HG03521 (cell line): ENCODE results near the gene PPCDC.
A peak's percentile ranks its signal among the peaks of the same experiment; 100 is the strongest.

ENCODE experiments used
- ATAC-seq: cut with Tn5 transposase; IDR thresholded peaks from one replicate; pipeline ENCODE4 v1.9.1; 2021; ENCODE audit warnings: mild to moderate bottlenecking, moderate library complexity; ENCODE audit not compliant: unreplicated experiment

PPCDC gene

DNA sequence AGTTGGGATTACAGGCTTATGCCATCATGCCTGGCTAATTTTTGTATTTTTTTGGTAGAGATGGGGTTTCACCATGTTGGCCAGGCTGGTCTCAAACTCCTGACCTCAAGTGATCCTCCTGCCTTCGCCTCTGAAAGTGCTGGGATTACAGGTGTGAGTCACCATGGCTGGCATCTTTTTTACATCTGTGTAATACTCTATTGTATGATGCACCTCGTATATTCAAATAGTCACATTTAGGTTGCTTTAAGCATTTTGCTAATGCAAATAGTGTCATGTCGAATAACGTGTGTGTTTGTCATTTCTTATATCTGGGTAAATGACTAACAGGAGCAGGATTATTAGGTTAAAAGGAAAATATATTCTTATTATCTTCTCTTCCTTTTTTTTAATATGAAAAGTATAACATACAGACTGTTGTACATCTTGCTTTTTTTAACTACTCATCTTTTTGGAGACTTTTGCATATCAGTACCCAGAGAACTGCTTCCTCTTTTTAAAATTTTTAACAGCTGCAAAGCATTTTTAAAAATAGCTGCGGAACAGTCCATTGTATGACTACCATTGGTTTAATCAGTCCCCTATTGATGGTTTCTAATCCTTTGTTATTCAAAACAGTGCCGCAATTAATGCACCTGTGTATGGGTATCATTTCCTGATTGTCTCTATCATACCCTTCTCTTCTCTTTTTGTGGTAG, 14.6 kb upstream of the PPCDC start:
- peak; percentile 73 for ATAC-seq

DNA sequence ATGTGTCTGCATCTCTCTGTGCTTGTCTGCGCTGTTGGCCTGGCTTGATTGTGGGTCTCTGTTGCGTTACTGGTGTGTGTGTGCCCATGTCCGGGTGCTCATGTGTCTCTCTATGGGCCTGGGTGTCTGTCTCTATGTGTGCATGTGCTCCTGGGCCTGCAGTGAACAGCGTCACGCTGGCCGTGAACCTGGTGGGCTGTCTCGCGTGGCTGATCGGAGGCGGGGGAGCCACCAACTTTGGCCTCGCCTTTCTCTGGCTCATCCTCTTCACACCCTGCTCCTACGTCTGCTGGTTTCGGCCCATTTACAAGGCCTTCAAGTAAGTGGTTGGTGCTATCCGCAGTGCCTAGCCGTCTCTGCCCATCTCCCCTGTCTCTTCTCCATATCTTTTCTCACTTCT, 7.0 kb upstream of the PPCDC start:
- ATAC-seq = no peak

DNA sequence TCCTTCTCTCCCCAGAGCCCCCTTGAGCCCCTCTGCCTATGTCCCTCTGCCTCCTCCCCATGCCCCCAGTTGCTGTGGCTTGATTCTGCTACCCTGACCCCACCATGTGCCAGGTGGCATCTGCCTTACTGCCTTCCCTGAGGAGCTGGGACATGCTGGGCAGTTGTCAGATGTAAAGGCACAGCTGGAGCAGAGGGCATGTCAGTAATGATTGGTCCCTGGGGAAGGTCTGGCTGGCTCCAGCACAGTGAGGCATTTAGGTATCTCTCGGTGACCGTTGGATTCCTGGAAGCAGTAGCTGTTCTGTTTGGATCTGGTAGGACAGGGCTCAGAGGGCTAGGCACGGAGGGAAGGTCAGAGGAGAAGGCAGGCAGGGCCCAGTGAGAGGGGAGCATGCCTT, 3.5 kb upstream of the PPCDC start:
- no peak for ATAC-seq

DNA sequence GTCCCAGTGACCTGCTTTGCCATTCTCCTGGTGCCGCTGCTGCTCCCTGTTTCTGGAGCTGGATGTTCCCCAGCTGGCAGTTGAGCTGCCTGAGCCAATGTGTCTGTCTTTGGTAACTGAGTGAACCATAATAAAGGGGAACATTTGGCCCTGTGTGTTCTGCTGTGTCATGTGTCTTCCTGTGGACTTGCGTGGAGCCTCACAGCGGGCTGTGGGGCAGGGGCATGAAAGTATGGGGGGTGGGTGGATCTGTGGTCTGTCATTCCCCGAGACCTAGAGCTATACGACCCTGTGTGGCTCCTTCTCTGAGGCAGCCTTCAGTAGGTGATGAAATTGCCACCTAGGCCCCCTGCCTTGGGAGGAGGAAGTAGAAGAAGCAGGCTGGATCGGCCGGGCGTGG, 2.0 kb upstream of the PPCDC start:
- ATAC-seq = no peak

- no peak for ATAC-seq
These were observed 608 bp upstream of the PPCDC start for GRCh38 chr15:75022783-75023180.

DNA sequence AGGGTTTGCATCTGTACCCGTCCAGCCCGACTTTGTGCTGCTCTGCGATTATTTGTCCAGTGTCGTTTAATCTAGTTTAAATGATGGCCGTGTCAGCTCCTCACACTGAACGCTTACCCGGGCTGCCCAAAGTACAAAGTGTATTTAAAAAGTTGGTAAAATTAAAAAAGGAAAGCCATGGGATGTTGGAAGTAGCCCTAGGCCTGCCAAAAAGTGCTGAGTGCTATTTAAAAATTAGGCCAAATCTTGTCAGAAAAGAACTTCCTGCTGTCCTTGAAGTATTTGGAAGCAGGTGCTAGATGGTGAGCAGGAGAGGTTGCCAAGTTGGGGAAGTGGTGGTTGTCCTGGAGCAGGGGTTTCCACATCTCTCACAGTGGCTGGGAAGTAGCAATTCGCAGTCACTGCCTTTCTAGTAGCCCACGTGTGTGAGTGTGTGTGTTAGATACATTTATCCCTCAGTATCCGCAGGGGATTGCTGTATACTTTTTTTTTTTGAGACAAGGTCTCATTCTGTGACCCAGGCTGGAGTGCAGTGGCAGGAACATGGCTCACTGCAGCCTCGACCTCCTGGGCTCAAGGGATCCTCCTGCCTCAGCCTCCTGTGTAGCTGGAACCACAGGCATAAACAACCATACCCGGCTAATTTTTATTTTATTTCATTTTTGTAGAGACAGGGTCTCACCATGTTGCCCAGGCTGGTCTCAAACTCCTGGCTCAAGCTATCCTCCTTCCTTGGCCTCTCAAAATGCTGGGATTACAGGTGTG, 664 bp downstream of the PPCDC start:
- no peak for ATAC-seq

GRCh38 chr15:75025107-75025506, 1.7 kb downstream of the PPCDC start:
- no peak for ATAC-seq

GRCh38 chr15:75025548-75026260, 2.3 kb downstream of the PPCDC start:
- ATAC-seq = no peak

GRCh38 chr15:75027551-75027950, 4.2 kb downstream of the PPCDC start:
- ATAC-seq = no peak

DNA sequence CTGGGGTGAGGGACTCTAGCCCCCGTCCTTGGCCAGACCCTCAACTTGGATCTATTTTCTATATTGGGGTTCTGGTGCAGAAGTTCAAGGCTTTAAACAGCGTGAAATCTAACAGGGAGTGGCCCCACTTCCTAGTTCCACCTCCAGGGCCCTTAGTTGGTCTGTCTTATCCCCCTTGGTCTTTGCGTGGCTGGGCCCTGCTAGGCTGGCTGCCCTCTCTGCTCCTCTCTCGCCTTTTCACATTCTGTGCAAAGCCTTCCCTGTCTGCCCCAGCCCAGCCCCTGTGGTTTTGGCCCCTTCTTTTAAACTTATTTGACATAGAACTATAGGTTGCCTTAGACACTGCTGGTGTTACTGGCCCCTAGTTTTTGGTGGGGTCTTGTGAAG, 5.6 kb downstream of the PPCDC start:
- no peak for ATAC-seq

DNA sequence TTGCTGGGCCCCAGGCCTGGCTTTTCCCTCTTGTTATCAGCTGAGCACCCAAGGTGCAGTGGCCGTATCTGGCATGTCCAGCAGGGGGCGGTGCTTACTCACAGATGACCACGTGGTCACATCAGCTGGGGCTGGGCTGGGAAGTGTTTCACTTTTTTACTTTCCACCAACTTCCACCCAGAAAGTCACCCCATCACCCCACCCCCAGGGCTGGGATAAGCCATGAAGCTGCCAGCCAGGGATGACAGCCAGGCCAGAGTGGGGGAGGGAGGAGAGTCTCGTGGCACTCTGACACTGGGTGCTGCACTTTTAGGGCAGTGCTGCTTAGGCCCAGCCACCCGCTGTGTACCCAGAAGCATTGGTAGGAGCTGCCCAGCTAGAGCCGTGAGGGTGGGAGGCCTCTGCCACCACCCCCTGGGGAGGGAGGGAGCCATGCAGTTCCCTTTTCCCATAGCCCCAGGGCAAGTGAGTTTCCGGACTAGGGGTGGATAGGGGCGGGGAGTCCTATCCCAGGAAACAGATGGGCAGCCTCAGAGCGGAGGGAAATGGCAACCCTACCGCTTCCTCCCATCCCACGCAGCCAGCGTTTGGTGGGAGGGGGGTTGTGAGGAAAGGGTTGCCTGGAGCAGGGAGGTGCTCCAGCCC, 6.1 kb downstream of the PPCDC start:
- no peak for ATAC-seq

GRCh38 chr15:75030023-75030413, 6.6 kb downstream of the PPCDC start:
- ATAC-seq = no peak

DNA sequence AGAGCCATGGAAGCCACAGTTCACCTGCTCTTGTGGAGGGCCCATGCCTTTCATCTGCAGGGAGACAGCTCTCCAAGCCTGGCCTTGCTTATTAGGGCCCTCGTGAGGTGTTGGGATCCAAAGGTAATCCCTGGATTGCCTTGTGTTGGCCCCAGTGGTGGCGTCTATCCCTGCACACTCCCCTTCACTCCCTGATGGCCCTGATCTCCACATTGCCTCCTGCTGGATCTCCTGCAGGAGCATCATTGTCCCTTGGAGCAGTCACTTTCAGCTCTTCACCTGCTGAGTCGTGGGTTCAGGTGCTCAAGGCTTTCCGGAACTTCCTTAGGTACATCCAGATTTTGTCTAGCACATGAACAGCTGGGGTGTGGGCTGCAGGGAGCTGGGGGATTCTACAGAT, 7.0 kb downstream of the PPCDC start:
- no peak for ATAC-seq

DNA sequence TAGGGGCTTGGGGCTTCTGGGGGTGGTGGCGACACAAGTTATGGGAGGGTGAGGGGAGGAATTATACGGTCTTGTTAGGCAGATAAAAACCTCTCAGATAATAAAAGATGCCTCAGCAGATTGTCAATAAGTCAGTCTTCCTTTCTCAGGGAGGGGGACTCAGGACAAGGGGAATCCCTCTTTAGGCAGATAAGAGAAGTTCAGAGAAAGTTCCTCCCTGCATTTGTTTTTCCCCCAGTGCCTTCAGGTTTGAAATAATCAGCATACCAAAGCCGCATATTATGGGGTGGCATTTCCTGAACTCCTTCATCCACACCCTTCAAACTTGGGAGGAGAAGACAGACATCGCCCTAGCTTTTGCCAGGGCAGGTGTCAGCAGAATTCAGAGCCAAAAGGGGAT, 8.5 kb downstream of the PPCDC start:
- ATAC-seq = no peak

GRCh38 chr15:75032395-75032794, 9.0 kb downstream of the PPCDC start:
- no peak for ATAC-seq

GRCh38 chr15:75033809-75034208, 10.4 kb downstream of the PPCDC start:
- ATAC-seq = no peak

- no peak for ATAC-seq
These were observed 11.2 kb downstream of the PPCDC start for GRCh38 chr15:75034615-75035014.

GRCh38 chr15:75036212-75036616, 12.8 kb downstream of the PPCDC start:
- no peak for ATAC-seq

DNA sequence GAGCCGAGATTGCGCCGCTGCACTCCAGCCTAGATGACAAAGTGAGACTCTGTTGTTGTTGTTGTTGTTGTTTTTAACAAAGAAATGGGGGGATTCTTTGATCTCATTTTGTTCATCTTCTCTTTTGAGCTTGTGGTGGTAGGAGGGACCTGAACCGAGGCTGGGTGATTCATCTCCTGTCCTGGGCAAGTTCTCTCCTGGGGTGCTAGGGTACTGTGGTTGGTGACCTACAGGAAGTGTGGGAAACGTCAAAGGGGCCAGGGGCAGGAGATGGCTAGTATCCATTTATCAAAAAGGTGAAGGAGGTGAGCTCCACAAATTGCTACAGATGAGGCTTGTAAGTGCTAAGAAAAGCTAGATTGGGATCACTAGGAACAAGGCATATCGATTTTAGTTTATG, 14.3 kb downstream of the PPCDC start:
- no peak for ATAC-seq

- no peak for ATAC-seq
These were observed 14.8 kb downstream of the PPCDC start for GRCh38 chr15:75038231-75038630.

DNA sequence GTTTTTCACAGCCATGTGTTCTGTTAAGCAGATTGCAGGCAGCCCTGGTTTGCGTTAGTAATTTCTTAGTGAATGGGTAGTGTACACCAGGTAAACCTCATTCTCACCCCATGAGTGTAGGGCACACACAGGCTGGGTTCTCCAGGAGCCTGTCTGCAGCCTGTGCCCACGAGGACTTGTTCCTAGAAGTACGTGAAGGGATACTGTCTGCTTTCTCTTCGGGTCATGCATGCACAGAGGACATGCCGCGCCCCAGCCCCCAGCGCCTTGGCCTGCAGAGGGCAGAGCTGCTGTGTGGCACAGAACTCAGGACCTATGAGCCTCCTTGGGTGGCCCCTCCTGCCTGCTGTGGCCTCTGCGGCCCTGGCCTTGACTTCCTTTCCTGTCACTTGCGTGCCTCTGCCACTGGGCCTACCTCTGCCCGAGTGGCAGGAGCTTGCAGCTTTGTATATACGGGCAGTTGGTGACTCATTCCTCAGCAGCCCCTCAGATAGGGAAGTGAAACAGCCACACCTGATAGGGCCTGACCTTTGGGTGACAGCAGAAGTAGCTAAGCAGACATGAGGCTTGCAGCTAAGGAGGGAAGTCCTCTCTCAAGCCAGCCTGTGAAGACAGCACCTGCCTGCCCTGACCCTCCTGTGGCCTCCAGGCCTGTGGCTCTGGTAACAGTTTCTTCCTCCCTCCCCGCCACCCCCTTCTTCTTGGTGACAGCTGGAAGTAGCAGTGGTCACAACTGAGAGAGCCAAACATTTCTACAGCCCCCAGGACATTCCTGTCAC, 19.5 kb downstream of the PPCDC start:
- peak; percentile 69 for ATAC-seq
